HL-60 (cell line): ENCODE data around the gene JUNB.

ENCODE experiments used
- DNase-seq, 2 experiments: peaks; one replicate each; pipeline ENCODE4 v3.0.0-alpha.2; 2010 to 2020; ENCODE audit warnings: low read depth in 1 of 2, low spot score in 1 of 2
- H3K27ac ChIP-seq: fragments of 250-450 bp; sonication (Bioruptor Pico); replicated peaks from 2 replicates; pipeline ENCODE4 v1.5.1; 2020; ENCODE audit warnings: mild to moderate bottlenecking, moderate library complexity
- H3K27me3 ChIP-seq: fragments of 250-450 bp; sonication (Bioruptor Pico); 2 replicates; pipeline ENCODE4 v1.5.1; 2021; ENCODE audit warnings: mild to moderate bottlenecking, moderate library complexity; ENCODE audit not compliant: insufficient read depth, poor library complexity, severe bottlenecking
- H3K4me3 ChIP-seq: replicated peaks from 2 replicates; pipeline ENCODE4 v1.5.1; 2011; ENCODE audit warnings: mild to moderate bottlenecking, control low read depth, low read length; ENCODE audit not compliant: insufficient read depth
- CTCF ChIP-seq: IDR thresholded peaks from one replicate; pipeline ENCODE4 v1.5.1; 2011; ENCODE audit warnings: low read length, control low read depth, inconsistent platforms; ENCODE audit not compliant: insufficient read depth
- GABPA ChIP-seq: IDR thresholded peaks from 2 replicates; pipeline ENCODE4 v1.6.1; 2012; ENCODE audit warnings: low read depth
- POLR2AphosphoS5 ChIP-seq: IDR thresholded peaks from 2 replicates; pipeline ENCODE4 v1.6.1; 2012; ENCODE audit warnings: low read depth
- SPI1 ChIP-seq: IDR thresholded peaks from 2 replicates; pipeline ENCODE4 v1.6.1; 2012; ENCODE audit warnings: low read depth, mild to moderate bottlenecking, borderline replicate concordance
- TF ChIP-seq, protein P1 (sequence below): IDR thresholded peaks from 2 replicates; pipeline ENCODE4 v1.6.1; 2012; ENCODE audit warnings: low read depth; ENCODE audit not compliant: insufficient replicate concordance

The JUNB gene

GRCh38 chr19:12793290-12794195 lies 2.3 kb downstream of the JUNB start:
- no peaks in the 10 kb centered on the region for H3K27me3 ChIP-seq
- TF ChIP-seq SPI1 (no peak), GABPA (no peak), POLR2AphosphoS5 (peak; percentile 80), CTCF (no peak)
- TF ChIP-seq, protein P1, sequence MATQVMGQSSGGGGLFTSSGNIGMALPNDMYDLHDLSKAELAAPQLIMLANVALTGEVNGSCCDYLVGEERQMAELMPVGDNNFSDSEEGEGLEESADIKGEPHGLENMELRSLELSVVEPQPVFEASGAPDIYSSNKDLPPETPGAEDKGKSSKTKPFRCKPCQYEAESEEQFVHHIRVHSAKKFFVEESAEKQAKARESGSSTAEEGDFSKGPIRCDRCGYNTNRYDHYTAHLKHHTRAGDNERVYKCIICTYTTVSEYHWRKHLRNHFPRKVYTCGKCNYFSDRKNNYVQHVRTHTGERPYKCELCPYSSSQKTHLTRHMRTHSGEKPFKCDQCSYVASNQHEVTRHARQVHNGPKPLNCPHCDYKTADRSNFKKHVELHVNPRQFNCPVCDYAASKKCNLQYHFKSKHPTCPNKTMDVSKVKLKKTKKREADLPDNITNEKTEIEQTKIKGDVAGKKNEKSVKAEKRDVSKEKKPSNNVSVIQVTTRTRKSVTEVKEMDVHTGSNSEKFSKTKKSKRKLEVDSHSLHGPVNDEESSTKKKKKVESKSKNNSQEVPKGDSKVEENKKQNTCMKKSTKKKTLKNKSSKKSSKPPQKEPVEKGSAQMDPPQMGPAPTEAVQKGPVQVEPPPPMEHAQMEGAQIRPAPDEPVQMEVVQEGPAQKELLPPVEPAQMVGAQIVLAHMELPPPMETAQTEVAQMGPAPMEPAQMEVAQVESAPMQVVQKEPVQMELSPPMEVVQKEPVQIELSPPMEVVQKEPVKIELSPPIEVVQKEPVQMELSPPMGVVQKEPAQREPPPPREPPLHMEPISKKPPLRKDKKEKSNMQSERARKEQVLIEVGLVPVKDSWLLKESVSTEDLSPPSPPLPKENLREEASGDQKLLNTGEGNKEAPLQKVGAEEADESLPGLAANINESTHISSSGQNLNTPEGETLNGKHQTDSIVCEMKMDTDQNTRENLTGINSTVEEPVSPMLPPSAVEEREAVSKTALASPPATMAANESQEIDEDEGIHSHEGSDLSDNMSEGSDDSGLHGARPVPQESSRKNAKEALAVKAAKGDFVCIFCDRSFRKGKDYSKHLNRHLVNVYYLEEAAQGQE, result no peak
- peak overlapping the region; percentile 95 for H3K27ac ChIP-seq
- DNase-seq, result peak in 1 of 2 experiments; percentile 87
- H3K4me3 ChIP-seq, result peak overlapping the region; percentile 91

GRCh38 chr19:12794196-12794941 lies 3.1 kb downstream of the JUNB start:
- H3K27ac ChIP-seq, result peak overlapping the region; percentile 95
- H3K4me3 ChIP-seq, result peak overlapping the region; percentile 91
- H3K27me3 ChIP-seq, result no peaks in the 10 kb centered on the region
- no peak for DNase-seq
- TF ChIP-seq SPI1 (no peak), GABPA (no peak), CTCF (no peak), POLR2AphosphoS5 (no peak)
- TF ChIP-seq, protein P1, result no peak

GRCh38 chr19:12794971-12795381 lies 3.7 kb downstream of the JUNB start:
- Histone ChIP-seq H3K4me3 (no peak overlapping the region), H3K27ac (no peak overlapping the region), H3K27me3 (no peaks in the 10 kb centered on the region)
- no peak for DNase-seq
- no peak for TF ChIP-seq SPI1
- no peak for TF ChIP-seq CTCF
- no peak for TF ChIP-seq POLR2AphosphoS5
- TF ChIP-seq, protein P1, result no peak
- no peak for TF ChIP-seq GABPA
